HepG2 (cell line): ENCODE results near the gene LDAF1. TPM values are rescaled to one million over a fixed set of nuclear protein-coding genes. Genes with fewer than 3 reads are reported as not detected.

Experiments
- ASH2L ChIP-seq: fragments of 300-600, 200-600 bp; sonication (generic); IDR thresholded peaks from 2 replicates; pipeline ENCODE4 v1.7.0; 2017; ENCODE audit warnings: low read depth, mild to moderate bottlenecking, moderate library complexity, mixed read lengths, low read length; ENCODE audit not compliant: insufficient read length
- CTCF ChIP-seq: sonication (generic); formaldehyde crosslinking; IDR thresholded peaks from 2 replicates; pipeline ENCODE4 v1.5.0; 2020; ENCODE audit warnings: mild to moderate bottlenecking, missing genetic modification reagents, moderate library complexity
- DNMT3B ChIP-seq: conservative IDR thresholded peaks from 2 replicates; pipeline ENCODE4 v1.6.1; 2016; ENCODE audit warnings: missing biosample characterization, control low read depth
- EEA1 ChIP-seq: sonication (generic); formaldehyde crosslinking; IDR thresholded peaks from 2 replicates; pipeline ENCODE4 v1.5.1; 2020; ENCODE audit warnings: mild to moderate bottlenecking, missing genetic modification reagents, borderline replicate concordance
- GABPA ChIP-seq, 2 experiments: IDR thresholded peaks; 2 replicates each; pipeline ENCODE4 v1.6.1; 2011 to 2016; ENCODE audit warnings: low read depth in 2 of 2, low read length in 1 of 2, missing biosample characterization in 1 of 2, missing genetic modification characterization in 1 of 2
- IRX3 ChIP-seq: sonication (generic); formaldehyde crosslinking; IDR thresholded peaks from 2 replicates; pipeline ENCODE4 v1.8.1; 2023; ENCODE audit warnings: mild to moderate bottlenecking, low read depth, missing genetic modification reagents, borderline replicate concordance
- PHF20 ChIP-seq: sonication (generic); formaldehyde crosslinking; IDR thresholded peaks from 2 replicates; pipeline ENCODE4 v1.5.0; 2020; ENCODE audit warnings: mild to moderate bottlenecking, missing genetic modification reagents
- PHF8 ChIP-seq: sonication (generic); formaldehyde crosslinking; IDR thresholded peaks from 2 replicates; pipeline ENCODE4 v1.5.0; 2020; ENCODE audit warnings: missing genetic modification reagents
- ZFP41 ChIP-seq: sonication (generic); formaldehyde crosslinking; IDR thresholded peaks from 2 replicates; pipeline ENCODE4 v1.4.0; 2020; ENCODE audit warnings: mild to moderate bottlenecking, missing genetic modification reagents, borderline replicate concordance
- ZNF180 ChIP-seq: sonication (generic); formaldehyde crosslinking; IDR thresholded peaks from 2 replicates; pipeline ENCODE4 v1.4.0; 2020; ENCODE audit warnings: low read depth, missing genetic modification reagents, borderline replicate concordance
- ZNF20 ChIP-seq: sonication (generic); formaldehyde crosslinking; IDR thresholded peaks from 2 replicates; pipeline ENCODE4 v1.4.0; 2020; ENCODE audit warnings: mild to moderate bottlenecking, moderate library complexity, missing genetic modification reagents
- ZNF232 ChIP-seq: sonication (generic); formaldehyde crosslinking; IDR thresholded peaks from 2 replicates; pipeline ENCODE4 v1.4.0; 2020; ENCODE audit warnings: missing genetic modification reagents, borderline replicate concordance
- ZNF24 ChIP-seq: fragments of 450-650 bp; IDR thresholded peaks from 2 replicates; pipeline ENCODE4 v1.6.1; 2017; ENCODE audit warnings: antibody characterized with exemption, mild to moderate bottlenecking
- ZNF383 ChIP-seq: sonication (generic); formaldehyde crosslinking; IDR thresholded peaks from 2 replicates; pipeline ENCODE4 v1.4.0; 2020; ENCODE audit warnings: missing genetic modification reagents, mild to moderate bottlenecking, borderline replicate concordance
- polyA plus RNA-seq, 8 experiments: library from polyadenylated mRNA; depleted of rRNA in 3 of 8; stranded (reverse) in 7 of 8; unstranded in 1 of 8; fragments of >200 nt; fragmentation: Illumina TruSeq in 4 of 8; extraction: Trizol in 4 of 8; gene quantifications; 2 replicates each; pipeline versions ENCODE4 v1.2.1 to v1.2.3, GENCODE V29; 2011 to 2016; ENCODE audit warnings: low read depth in 4 of 8, missing spikeins in 1 of 8, mixed read lengths in 1 of 8; ENCODE audit not compliant: insufficient read depth in 1 of 8
- total RNA-seq, 5 experiments: library from RNA; depleted of rRNA; stranded (reverse); fragments of >200 nt; fragmentation: Illumina TruSeq; extraction: Trizol; gene quantifications; 2 replicates each; pipeline ENCODE4 v1.2.3, GENCODE V29; 2016; ENCODE audit warnings: low read depth in 1 of 5
- TF ChIP-seq, protein P1 (sequence below): IDR thresholded peaks from 2 replicates; pipeline ENCODE4 v1.6.1; 2016; ENCODE audit warnings: low read depth, missing genetic modification reagents, missing compliant biosample characterization
- TF ChIP-seq, protein P2 (sequence below): sonication (generic); formaldehyde crosslinking; IDR thresholded peaks from 2 replicates; pipeline ENCODE4 v1.5.0; 2020; ENCODE audit warnings: mild to moderate bottlenecking, missing genetic modification reagents, borderline replicate concordance

The LDAF1 gene
- total and polyA plus RNA-seq, 2 of the 13 experiments (the other 11 are each of a cell fraction or from before 2014, with no cell fraction given): 6.3 to 7.5 TPM

DNA sequence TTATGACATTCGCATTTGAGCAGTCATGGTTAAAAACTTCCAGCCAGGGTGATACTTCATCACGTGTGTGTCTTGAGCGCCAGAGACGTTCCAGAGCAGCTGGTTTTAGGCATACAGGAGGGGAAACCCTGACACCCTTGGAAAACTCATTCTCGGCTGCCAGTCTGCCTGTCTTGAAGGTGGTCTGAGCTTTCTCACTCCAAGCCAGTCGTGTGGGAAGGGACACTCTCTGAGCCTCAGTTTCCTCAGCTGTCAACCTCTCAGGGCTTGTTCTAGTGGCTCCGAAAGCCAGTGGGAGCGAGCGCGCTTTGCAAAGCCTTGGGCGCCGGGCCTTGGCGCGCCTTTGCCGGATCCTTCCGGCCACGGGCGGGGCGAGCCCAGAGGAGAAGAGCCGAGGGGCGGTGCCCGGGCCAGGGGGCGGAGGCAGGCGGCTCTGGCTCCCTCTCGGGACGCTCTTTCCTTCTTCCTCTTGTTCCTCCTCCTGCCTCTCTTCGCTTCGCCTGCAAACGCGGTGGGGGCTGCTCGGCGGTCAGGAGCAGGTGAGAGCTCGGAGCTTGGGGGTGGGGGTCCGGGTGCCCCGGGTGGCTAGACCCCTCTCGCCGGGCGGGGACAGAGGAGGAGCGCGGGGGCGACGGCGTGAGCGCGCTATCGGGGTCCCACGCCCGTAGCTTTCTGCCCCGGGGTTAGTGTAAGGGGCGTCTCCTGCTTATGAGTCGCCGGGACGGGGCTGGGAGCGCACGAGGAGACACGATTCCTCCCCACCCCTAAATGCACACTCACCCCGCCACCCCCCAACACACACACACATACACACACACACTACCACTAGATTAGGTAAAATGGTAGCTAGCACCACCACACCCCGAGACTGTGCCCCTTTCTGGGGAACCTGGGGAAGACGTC, at the start of gene LDAF1 (continued):
- TF ChIP-seq, protein P1, sequence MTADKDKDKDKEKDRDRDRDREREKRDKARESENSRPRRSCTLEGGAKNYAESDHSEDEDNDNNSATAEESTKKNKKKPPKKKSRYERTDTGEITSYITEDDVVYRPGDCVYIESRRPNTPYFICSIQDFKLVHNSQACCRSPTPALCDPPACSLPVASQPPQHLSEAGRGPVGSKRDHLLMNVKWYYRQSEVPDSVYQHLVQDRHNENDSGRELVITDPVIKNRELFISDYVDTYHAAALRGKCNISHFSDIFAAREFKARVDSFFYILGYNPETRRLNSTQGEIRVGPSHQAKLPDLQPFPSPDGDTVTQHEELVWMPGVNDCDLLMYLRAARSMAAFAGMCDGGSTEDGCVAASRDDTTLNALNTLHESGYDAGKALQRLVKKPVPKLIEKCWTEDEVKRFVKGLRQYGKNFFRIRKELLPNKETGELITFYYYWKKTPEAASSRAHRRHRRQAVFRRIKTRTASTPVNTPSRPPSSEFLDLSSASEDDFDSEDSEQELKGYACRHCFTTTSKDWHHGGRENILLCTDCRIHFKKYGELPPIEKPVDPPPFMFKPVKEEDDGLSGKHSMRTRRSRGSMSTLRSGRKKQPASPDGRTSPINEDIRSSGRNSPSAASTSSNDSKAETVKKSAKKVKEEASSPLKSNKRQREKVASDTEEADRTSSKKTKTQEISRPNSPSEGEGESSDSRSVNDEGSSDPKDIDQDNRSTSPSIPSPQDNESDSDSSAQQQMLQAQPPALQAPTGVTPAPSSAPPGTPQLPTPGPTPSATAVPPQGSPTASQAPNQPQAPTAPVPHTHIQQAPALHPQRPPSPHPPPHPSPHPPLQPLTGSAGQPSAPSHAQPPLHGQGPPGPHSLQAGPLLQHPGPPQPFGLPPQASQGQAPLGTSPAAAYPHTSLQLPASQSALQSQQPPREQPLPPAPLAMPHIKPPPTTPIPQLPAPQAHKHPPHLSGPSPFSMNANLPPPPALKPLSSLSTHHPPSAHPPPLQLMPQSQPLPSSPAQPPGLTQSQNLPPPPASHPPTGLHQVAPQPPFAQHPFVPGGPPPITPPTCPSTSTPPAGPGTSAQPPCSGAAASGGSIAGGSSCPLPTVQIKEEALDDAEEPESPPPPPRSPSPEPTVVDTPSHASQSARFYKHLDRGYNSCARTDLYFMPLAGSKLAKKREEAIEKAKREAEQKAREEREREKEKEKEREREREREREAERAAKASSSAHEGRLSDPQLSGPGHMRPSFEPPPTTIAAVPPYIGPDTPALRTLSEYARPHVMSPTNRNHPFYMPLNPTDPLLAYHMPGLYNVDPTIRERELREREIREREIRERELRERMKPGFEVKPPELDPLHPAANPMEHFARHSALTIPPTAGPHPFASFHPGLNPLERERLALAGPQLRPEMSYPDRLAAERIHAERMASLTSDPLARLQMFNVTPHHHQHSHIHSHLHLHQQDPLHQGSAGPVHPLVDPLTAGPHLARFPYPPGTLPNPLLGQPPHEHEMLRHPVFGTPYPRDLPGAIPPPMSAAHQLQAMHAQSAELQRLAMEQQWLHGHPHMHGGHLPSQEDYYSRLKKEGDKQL (CRISPR knock-in tag): no peak
- TF ChIP-seq DNMT3B (CRISPR knock-in tag): 0 out of 2 replicates have a peak, but pooled peaks have one; percentile 44
- no peak for TF ChIP-seq ZNF20 (CRISPR knock-in tag)
- TF ChIP-seq GABPA (IDR thresholded peaks at IDR 0.05; ENCODE audit: low read depth, low read length): no peak; the same call in 1 of the 2 replicates
- TF ChIP-seq GABPA (CRISPR knock-in tag; IDR thresholded peaks at IDR 0.05; ENCODE audit: low read depth): peak; percentile 60
- TF ChIP-seq, protein P2, sequence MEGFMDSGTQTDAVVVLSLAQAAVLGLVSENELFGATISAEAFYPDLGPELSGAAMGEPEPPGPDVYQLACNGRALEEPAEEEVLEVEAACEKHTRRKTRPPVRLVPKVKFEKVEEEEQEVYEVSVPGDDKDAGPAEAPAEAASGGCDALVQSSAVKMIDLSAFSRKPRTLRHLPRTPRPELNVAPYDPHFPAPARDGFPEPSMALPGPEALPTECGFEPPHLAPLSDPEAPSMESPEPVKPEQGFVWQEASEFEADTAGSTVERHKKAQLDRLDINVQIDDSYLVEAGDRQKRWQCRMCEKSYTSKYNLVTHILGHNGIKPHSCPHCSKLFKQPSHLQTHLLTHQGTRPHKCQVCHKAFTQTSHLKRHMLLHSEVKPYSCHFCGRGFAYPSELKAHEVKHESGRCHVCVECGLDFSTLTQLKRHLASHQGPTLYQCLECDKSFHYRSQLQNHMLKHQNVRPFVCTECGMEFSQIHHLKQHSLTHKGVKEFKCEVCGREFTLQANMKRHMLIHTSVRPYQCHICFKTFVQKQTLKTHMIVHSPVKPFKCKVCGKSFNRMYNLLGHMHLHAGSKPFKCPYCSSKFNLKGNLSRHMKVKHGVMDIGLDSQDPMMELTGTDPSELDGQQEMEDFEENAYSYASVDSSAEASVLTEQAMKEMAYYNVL (CRISPR knock-in tag): 0 out of 2 replicates have a peak, but pooled peaks have one; percentile 41
- TF ChIP-seq PHF8 (CRISPR knock-in tag): peak; percentile 56
- TF ChIP-seq IRX3 (CRISPR knock-in tag): peak; percentile 40; the same call in 1 of the 2 replicates
- peak; percentile 40 for TF ChIP-seq ASH2L
- TF ChIP-seq ZNF383 (CRISPR knock-in tag): 0 out of 2 replicates have a peak, but pooled peaks have one; percentile 69
- peak; percentile 86; the same call in 1 of the 2 replicates for TF ChIP-seq EEA1 (CRISPR knock-in tag)
- TF ChIP-seq ZNF232 (CRISPR knock-in tag): no peak
- peak; percentile 40; the same call in 1 of the 2 replicates for TF ChIP-seq CTCF (CRISPR knock-in tag)
- peak; percentile 44; the same call in 1 of the 2 replicates for TF ChIP-seq PHF20
- no peak for TF ChIP-seq ZNF24
- TF ChIP-seq ZNF180: no peak
- no peak for TF ChIP-seq ZFP41 (CRISPR knock-in tag)
